Measurements from ENCODE around the gene PPIE. TPM values are rescaled to one million over a fixed set of nuclear protein-coding genes. Genes with fewer than 3 reads are reported as not detected.
A peak's percentile ranks its signal among the peaks of the same experiment; 100 is the strongest.
"Not testable (repeated sequence)": the region's sequence is repeated elsewhere in the genome, so short reads cannot be mapped to it uniquely, and the experiment has no call there.

Gene PPIE
- total and polyA plus RNA-seq, 12 donors: 34.3 to 78.9 (median 42.8) TPM

DNA sequence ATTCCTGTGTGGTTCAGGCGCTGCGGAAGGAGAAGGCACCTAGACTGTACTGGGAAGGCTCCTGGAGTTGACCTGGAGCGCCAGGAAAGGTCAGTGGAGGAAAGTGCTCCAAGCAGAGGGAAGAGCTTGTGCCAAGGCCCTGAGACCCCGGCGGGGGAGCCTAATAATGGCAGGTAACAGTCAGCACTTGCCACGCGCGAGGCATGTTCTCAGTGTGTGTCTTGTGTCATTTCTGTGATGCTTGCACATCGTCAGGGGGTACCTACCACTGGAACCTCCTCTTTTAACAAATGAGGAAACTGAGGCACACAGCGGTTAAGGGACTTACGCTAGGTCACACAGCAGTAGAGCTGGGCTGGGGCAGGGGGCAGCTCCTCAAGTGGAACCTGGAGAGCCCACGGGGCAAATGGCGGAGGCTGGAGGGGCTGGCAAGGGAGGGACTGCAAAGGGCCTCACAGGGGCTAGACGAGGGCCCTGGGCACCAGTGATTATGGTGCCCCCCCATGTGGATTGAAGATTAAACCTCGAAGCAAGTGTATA lies 51.0 kb downstream of the PPIE start:
- Histone ChIP-seq H3K9me3 (replicated peaks in 1 of 3) (no peaks in the 10 kb centered on the region), H3K4me1 (replicated peaks in 1 of 2) (peaks cover 0 to 6% of the 10 kb centered on the region in 2 donors), H3K27me3 (no peaks in the 10 kb centered on the region), H3K4me3 (peak overlapping the region in 1 of 4 donors; percentile 65), H3K36me3 (replicated peaks in 1 of 2) (no peaks in the 10 kb centered on the region), H3K27ac (no peak overlapping the region)
- intact Hi-C loops (cut with DNase I): no loop called here
- TF ChIP-seq POLR2A (IDR thresholded peaks at IDR 0.05): no peak
- TF ChIP-seq, protein P1, sequence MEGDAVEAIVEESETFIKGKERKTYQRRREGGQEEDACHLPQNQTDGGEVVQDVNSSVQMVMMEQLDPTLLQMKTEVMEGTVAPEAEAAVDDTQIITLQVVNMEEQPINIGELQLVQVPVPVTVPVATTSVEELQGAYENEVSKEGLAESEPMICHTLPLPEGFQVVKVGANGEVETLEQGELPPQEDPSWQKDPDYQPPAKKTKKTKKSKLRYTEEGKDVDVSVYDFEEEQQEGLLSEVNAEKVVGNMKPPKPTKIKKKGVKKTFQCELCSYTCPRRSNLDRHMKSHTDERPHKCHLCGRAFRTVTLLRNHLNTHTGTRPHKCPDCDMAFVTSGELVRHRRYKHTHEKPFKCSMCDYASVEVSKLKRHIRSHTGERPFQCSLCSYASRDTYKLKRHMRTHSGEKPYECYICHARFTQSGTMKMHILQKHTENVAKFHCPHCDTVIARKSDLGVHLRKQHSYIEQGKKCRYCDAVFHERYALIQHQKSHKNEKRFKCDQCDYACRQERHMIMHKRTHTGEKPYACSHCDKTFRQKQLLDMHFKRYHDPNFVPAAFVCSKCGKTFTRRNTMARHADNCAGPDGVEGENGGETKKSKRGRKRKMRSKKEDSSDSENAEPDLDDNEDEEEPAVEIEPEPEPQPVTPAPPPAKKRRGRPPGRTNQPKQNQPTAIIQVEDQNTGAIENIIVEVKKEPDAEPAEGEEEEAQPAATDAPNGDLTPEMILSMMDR (IDR thresholded peaks at IDR 0.05): no peak
- DNase-seq: no peak
- WGBS, 4 donors: 46 to 50% (median 49%) methylated on average over 12 to 15 of the region's 15 CpGs

DNA sequence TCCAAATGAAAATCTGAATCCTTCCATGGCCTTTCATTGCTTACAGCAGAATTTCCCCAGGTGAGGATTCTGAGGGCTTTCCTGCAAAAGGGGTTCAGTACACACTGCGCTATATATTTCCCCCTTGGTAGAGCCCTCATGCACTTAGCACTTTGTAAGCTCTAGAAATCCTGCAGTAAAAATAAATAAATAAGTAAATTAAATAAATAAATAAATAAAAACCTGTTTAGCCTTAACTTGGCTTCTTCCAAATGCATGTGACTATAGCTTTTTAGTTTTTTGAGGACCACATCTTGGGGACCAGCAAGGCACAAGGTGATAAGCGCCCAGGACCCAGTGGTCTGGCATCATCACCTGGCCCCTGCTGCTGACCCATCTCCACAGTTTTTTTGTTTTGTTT lies 53.2 kb downstream of the PPIE start:
- no peaks in the 10 kb centered on the region for H3K9me3 ChIP-seq (replicated peaks in 1 of 3)
- H3K27ac ChIP-seq: no peak overlapping the region
- no peak for DNase-seq
- WGBS, 4 donors: 83 to 91% (median 89%) methylated on average over 2 of the region's 2 CpGs
- intact Hi-C loops (cut with DNase I): no loop called here
- no peaks in the 10 kb centered on the region for H3K36me3 ChIP-seq (replicated peaks in 1 of 2)
- H3K4me3 ChIP-seq: no peak overlapping the region
- no peaks in the 10 kb centered on the region for H3K27me3 ChIP-seq
- peaks cover 0 to 6% of the 10 kb centered on the region in 2 donors for H3K4me1 ChIP-seq (replicated peaks in 1 of 2)
- TF ChIP-seq, protein P1 (IDR thresholded peaks at IDR 0.05): no peak
- TF ChIP-seq POLR2A (IDR thresholded peaks at IDR 0.05): no peak

DNA sequence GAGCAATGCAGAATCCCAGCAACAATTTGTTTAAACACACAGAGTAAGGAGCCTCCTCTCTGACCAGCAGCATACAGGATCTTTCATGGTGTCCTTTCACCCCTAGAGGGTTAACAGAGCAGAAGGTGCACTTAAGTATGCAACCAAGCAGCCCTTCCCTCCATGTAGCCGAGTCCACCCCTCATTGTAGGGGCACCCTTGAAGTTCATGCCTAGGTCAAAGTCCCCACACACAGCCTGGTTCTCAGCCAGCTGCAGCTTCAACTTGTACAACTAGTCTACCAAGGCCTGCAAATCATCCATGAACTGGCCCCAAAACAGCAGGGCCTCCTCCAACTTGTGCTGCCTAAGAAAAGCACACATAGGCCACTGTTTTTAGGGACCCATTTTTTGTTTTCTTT lies 57.0 kb downstream of the PPIE start:
- no peaks in the 10 kb centered on the region for H3K4me1 ChIP-seq (replicated peaks in 1 of 2)
- H3K27ac ChIP-seq: no peak overlapping the region
- no peak for DNase-seq
- intact Hi-C loops (cut with DNase I): no loop called here
- 40 to 60% (median 44%) methylated on average over 1 of the region's 1 CpG; no CpG with 5 or more reads in 1 of the 4 donors for WGBS, 4 donors
- TF ChIP-seq, protein P1 (IDR thresholded peaks at IDR 0.05): no peak
- no peak for TF ChIP-seq POLR2A (IDR thresholded peaks at IDR 0.05)
- no peaks in the 10 kb centered on the region for H3K36me3 ChIP-seq (replicated peaks in 1 of 2)
- no peaks in the 10 kb centered on the region for H3K27me3 ChIP-seq
- H3K4me3 ChIP-seq: no peak overlapping the region
- H3K9me3 ChIP-seq (replicated peaks in 1 of 3): no peaks in the 10 kb centered on the region

DNA sequence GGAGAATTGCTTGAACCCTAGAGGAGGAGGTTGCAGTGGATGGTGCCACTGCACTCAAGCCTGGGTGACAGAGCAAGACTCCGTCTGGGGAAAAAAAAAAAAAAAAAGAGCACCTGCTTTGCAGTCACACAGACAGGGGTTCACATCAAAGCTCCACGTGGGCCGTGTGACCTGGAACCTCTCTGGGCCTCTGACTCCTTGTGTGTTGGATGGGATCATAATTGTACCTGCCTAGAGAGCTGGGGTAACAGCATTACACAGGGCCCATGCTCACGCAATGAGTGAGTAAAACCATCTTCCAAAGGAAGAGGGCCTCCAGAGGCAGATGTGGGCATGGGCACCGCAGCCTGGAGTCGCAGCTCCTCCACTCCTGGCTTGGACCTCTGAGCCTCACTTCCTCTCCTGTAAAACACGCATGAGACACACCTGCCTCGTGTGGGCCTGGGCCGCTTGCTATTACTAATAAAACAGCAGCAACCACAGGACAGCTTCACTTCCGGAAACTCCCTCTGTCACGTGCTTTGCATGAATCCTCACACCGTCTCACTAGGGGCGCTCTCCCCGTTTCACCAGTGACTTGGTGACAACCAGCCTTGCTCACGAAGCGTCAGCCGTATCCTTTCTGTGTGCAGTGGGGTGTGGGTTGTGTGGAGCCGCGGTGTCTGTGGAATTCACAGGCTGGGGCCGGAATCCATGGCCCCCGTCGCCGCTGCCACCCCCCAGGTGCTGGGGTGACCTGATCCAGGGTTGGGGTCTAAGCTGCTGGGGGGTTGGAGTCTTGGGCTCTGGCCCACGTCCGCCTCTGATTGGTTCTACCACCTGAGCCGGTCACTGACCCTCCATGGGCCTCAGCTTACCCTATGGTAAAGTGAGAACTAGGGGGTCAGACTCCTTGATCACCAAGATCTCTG lies 60.4 kb downstream of the PPIE start:
- TF ChIP-seq, protein P1 (IDR thresholded peaks at IDR 0.05): peak in 1 of 6 experiments; percentile 21
- intact Hi-C loops (cut with DNase I): not testable (repeated sequence)
- DNase-seq: peak; percentile 38 to 88 (median 58)

More for the DNA sequence above, 60.4 kb downstream of the PPIE start:
- not testable (repeated sequence) for H3K36me3 ChIP-seq (replicated peaks in 1 of 2); H3K4me1 ChIP-seq (replicated peaks in 1 of 2); H3K4me3 ChIP-seq; H3K9me3 ChIP-seq (replicated peaks in 1 of 3); H3K27me3 ChIP-seq
- WGBS, 4 donors: 52 to 68% (median 56%) methylated on average over 13 to 22 of the region's 26 CpGs
- peak overlapping the region in 1 of 5 donors; percentile 5 for H3K27ac ChIP-seq

Measured in adrenal gland (tissue), 12 donors.